GM15510 (cell line): ENCODE measurements around the gene THOP1.
A peak's percentile ranks its signal among the peaks of the same experiment; 100 is the strongest.

Experiments
- POLR2A ChIP-seq: IDR thresholded peaks from 3 replicates; pipeline ENCODE4 v1.6.1; 2011; ENCODE audit warnings: borderline replicate concordance; ENCODE audit not compliant: insufficient read length; ENCODE audit errors: extremely low read depth

The THOP1 gene

GRCh38 chr19:2812414-2813234, 27.3 kb downstream of the THOP1 start:
- TF ChIP-seq POLR2A, result no peak

DNA sequence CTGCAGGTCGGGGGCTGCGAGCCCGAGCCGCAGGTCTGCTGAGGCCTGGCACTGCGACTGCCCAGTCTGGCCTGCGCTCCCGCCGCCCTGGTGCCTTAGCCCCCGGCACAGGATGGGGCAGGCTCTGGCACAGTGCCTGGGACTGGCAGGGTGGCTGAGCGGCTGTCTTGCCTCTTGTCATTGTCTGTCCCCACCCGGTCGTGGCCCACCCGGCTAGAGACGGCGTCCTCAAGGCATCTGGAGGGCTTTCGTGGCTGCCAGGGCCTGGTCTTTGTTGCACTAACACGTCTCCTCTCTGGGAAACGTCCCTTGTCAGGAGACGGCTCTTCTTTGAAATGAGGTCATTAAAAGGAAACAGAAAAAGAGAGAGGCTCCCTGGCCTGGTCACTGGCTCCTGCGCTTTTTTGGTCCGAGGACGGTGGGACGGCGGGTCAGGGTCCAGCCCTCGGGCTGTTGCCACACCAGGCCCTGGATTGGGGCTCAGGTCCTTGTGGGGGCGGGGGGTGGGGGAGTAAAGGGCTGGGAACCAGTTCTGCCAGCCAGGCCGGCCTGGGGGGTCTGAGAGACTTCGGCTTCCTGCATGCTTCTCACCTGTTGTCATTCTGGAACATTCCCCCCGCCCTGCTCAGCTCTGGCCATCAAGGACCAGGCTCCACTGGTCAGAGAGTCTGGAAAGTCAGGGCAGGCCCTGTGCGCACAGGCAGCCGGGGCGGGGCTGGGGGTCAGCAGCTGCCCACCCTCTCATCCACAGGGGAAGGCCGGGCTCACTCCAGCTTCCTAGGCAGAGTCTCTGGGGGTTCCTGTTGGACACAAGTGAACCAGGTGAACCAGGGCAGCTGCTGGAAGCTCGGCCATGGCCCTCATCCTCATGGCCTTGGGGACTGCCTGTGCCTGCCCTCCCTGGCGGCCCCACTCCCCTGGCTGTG, 28.2 kb downstream of the THOP1 start:
- TF ChIP-seq POLR2A, result no peak

GRCh38 chr19:2814426-2814825, 29.1 kb downstream of the THOP1 start:
- TF ChIP-seq POLR2A, result no peak

GRCh38 chr19:2815191-2815614, 29.9 kb downstream of the THOP1 start:
- TF ChIP-seq POLR2A, result no peak

DNA sequence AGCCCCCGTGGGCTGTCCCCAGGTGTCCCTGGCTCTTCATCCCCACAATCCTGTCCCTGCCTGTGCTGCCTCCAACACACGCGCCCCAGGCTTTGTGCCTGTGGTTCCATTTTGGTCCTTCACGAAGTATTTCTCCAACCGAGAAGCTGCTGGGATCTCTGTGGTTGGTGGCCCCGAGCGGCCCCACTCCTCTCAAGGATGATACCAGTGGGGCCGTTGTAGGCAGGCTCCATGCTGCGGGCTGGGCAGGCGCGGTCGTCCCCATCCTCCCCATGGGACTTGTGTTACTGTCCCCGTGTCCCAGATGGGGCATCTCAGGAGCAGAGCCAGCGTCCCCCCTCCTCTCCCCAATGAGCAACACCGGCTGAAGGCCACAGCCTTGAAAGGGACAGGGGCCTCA, 30.6 kb downstream of the THOP1 start:
- no peak for TF ChIP-seq POLR2A

DNA sequence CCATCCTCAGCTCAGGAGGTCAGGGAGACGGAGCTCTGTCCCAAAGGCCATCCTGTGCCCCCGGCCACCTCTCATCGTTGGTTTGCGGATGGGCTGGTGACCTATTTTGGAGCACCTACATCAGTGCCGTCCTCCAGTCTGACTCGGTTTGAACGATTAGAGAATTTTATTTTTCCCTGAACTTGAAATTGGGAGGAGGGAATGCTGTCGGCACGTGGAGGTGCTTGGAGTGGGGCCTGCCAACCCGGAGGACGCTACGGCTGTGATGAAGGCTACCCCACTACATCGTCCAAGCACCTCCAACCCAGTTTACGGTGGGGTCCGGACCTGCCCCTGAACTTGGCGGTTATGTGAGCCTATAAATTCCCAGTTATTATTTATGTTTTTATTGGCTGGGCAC, 31.3 kb downstream of the THOP1 start:
- TF ChIP-seq POLR2A, result no peak

GRCh38 chr19:2819540-2820111, 34.3 kb downstream of the THOP1 start, which contains the start of gene ZNF554:
Gene ZNF554 (plus strand): TSS chr19:2819868. CDS start chr19:2820072, 204 bp downstream.
- TF ChIP-seq POLR2A, result peak; percentile 65

GRCh38 chr19:2820112-2820702, 34.9 kb downstream of the THOP1 start:
- no peak for TF ChIP-seq POLR2A

DNA sequence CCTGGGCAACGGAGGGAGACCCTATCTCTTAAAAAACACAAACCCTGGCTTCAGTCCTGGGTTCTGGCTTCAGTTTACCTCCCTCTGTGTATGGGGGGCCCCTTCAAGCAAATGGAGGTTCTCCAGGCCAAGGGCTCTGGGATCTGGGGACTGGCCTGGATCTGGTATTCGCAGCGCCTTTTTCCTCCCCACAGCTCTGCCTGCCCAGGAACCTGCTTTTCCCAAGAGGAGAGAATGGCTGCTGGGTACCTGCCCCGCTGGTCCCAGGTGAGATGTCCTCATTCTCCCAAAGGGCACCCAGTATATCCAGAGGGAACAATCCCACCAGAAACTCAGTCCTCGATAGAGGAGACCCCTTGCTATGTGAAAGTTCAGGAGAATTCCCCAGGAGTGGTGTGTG, 37.5 kb downstream of the THOP1 start:
- TF ChIP-seq POLR2A, result no peak

DNA sequence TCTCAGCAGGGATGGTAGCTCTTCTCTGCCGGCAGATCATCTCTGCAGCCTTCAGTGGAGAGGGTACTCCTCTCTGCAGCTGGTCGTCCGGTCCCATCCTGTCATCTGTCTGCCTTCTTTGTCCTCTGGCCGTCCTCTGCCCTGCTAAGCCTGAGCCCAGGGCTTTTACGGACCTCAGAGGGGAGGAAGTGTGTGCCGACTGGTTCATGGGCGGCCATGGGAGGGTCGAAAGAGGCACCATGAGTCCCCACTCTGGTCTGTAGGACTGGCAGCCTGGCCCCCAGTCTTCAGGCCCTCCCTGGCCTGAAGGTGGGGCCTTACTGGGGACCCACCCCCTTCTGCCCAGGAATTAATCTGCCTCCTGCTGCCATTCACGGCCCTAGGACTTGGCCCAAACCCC, 38.3 kb downstream of the THOP1 start:
- no peak for TF ChIP-seq POLR2A

DNA sequence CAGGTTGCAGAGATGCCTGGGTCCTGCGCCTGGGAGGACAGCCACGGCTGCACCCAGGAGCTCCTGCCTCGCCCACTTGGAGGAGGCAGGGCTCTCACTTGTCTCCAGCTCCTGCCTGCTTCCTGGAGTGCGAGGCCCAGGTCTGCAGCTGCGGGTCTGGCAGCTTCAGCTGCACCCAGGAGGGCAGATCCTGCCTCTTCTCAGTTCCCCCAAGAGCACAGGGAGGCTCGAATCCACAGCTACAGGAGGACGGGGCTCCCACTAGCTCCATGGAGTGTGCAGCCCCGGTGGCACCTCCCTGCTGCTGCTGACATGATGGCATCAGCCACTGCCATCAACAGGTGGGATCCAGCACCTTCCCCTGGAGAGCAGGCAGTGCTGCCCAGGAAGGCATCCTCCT, 38.8 kb downstream of the THOP1 start:
- no peak for TF ChIP-seq POLR2A

DNA sequence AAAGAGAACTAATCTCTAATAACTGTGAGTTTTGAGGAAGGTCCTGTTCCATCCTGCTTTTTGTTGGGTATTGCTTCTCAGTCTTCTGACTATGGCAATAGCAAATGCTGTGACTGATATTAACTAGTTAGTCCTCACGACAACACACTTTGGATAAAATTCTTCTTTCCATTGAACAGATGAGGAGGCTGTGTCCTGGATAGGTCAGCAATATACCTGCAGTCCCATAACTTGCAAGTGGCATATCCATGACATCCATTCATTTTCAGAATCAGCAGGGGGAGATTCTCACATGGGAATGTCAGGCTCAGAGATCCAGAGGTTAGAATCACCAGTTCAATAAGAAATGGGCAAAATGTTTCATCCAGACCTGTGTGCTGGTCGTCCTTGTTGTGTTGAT, 41.7 kb downstream of the THOP1 start:
- no peak for TF ChIP-seq POLR2A

- no peak for TF ChIP-seq POLR2A
Measured at GRCh38 chr19:2827840-2828489, 42.7 kb downstream of the THOP1 start.

DNA sequence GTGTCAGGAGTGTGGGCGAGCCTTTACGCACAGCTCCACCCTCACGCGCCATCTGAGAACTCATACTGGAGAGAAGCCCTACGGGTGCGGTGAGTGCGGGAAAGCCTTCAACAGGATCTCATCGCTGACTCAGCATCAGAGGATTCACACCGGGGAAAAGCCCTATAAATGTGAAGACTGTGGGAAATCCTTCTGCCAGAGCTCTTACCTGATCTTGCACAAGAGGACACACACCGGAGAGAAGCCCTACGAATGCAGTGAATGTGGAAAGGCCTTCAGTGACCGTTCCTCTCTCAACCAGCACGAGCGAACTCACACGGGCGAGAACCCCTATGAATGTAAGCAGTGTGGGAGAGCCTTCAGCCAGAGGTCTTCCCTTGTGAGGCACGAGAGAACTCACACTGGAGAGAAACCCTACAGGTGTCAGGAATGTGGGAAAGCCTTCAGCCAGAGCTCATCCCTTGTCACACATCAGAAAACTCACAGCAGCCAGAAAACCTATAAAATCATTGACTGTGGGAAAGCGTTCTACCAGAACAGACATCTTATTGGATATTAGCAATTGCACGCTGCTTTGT, 49.1 kb downstream of the THOP1 start:
- TF ChIP-seq POLR2A, result no peak
